ENCODE measurements around the gene ANTXR1. TPM values are rescaled to one million over a fixed set of nuclear protein-coding genes. Genes with fewer than 3 reads are reported as not detected.
A peak's percentile ranks its signal among the peaks of the same experiment; 100 is the strongest.

The ANTXR1 gene
- total and polyA plus RNA-seq, 2 of the 8 experiments (the other 6 are each of a cell fraction or from before 2014, with no cell fraction given), result 15.8 to 44.3 TPM

GRCh38 chr2:69210385-69210784 is 197.4 kb downstream of the ANTXR1 start:
- Histone ChIP-seq H3K27ac (ENCODE audit: low read depth, low read length) (no peak overlapping the region), H4K20me1 (replicated peaks in 1 of 2; ENCODE audit: control insufficient read depth in 1 of 2, insufficient read depth in 2 of 2, low read length in 2 of 2) (no peaks in the 10 kb centered on the region), H2AK5ac (ENCODE audit: low read depth, low read length) (peak overlapping the region; percentile 59; the same call in 1 of the 2 replicates), H3K27me3 (replicated peaks in 1 of 4; ENCODE audit: control insufficient read depth in 3 of 4, extremely low read depth in 1 of 4, insufficient read depth in 3 of 4, low read length in 3 of 4) (no peaks in the 10 kb centered on the region), H3K9ac (replicated peaks in 1 of 4; ENCODE audit: extremely low read depth in 1 of 4, low read depth in 3 of 4, low read length in 3 of 4) (no peak overlapping the region), H3K18ac (ENCODE audit: extremely low read depth, low read length) (peak overlapping the region; percentile 11; the same call in 1 of the 2 replicates), H3K79me1 (ENCODE audit: low read depth, low read length) (no peaks in the 10 kb centered on the region), H4K5ac (ENCODE audit: insufficient read length, low read depth, low read length) (no peak overlapping the region), H3K36me3 (ENCODE audit: control insufficient read depth in 2 of 4, insufficient read depth in 4 of 4, low read length in 3 of 4) (no peaks in the 10 kb centered on the region; a peak in 1 of 8 replicates), H2AFZ (ENCODE audit: low read length) (no peak overlapping the region), H3K79me2 (ENCODE audit: control insufficient read depth in 1 of 2, insufficient read depth in 2 of 2, low read length in 2 of 2) (no peaks in the 10 kb centered on the region), H3K4ac (replicated peaks; ENCODE audit: insufficient read length, low read depth, low read length) (no peak overlapping the region), H3K4me3 (ENCODE audit: extremely low read depth in 1 of 4, insufficient read depth in 2 of 4, low read depth in 3 of 4, low read length in 4 of 4) (no peak overlapping the region), H2BK12ac (ENCODE audit: low read depth, low read length) (no peak overlapping the region), H2BK5ac (ENCODE audit: low read depth, low read length) (no peak overlapping the region), H3K23ac (ENCODE audit: insufficient read length) (no peak overlapping the region), H2BK120ac (replicated peaks; ENCODE audit: low read depth, low read length) (no peak overlapping the region), H3K4me1 (replicated peaks in 1 of 4; ENCODE audit: control insufficient read depth in 3 of 4, insufficient read depth in 4 of 4, low read length in 3 of 4) (peaks cover 2 to 24% (median 16%) of the 10 kb centered on the region in 4 experiments), H2BK20ac (ENCODE audit: low read length) (no peak overlapping the region), H3K9me3 (ENCODE audit: insufficient read depth in 2 of 2, low read depth in 1 of 2, low read length in 1 of 2) (no peaks in the 10 kb centered on the region), H3K4me2 (ENCODE audit: insufficient read depth in 1 of 2, low read depth in 2 of 2, low read length in 2 of 2) (peak overlapping the region in 1 of 2 experiments; percentile 50; a peak in 1 of 4 replicates), H3K23me2 (ENCODE audit: low read depth, low read length) (no peaks in the 10 kb centered on the region), H4K91ac (replicated peaks; ENCODE audit: insufficient read length, low read length) (peak overlapping the region; percentile 55), H4K8ac (ENCODE audit: extremely low read depth, insufficient read depth, low read length) (no peak overlapping the region), H3K14ac (ENCODE audit: insufficient read length) (no peak overlapping the region), H3K56ac (replicated peaks; ENCODE audit: insufficient read length, low read depth, low read length) (no peak overlapping the region), H2BK15ac (ENCODE audit: low read length) (no peak overlapping the region)
- ChIA-PET CTCF (ENCODE audit: partially characterized antibody) (interaction anchor here (0.9 to 1.4 kb wide), 4 partner anchors 8 to 51 kb away, joined by 3 to 4 read pairs (median 3); no protein-coding TSS in a partner anchor), POLR2A (ENCODE audit: partially characterized antibody) (no interaction called here)
- WGBS, 2 experiments (ENCODE audit: extremely low coverage in 1 of 2, insufficient coverage in 1 of 2, insufficient read length in 1 of 2, insufficient replicate concordance in 2 of 2, low coverage in 1 of 2, low lambda C conversion rate in 2 of 2, missing lambda C conversion rate in 1 of 2), result 96% methylated on average over 6 of the region's 6 CpGs; no CpG with 5 or more reads in 1 of the 2 experiments
- FAIRE-seq, result no peak
- TF ChIP-seq BCL11A (IDR thresholded peaks at IDR 0.05; ENCODE audit: low read depth in 2 of 2, low read length in 2 of 2) (no peak), CHD2 (IDR thresholded peaks at IDR 0.05; ENCODE audit: low read length) (no peak), CEBPB (IDR thresholded peaks at IDR 0.05; ENCODE audit: low read depth, low read length) (no peak)
- no peak for DNase-seq (ENCODE audit: low read depth in 1 of 2, low spot score in 2 of 2)

Data from H1 (cell line).